ENCODE measurements around the gene CEP83. TPM values are rescaled to one million over a fixed set of nuclear protein-coding genes. Genes with fewer than 3 reads are reported as not detected.

Gene CEP83
- polyA plus RNA-seq, 1 of the 3 experiments (the other 2 are of a cell fraction), result 2.5 TPM

DNA sequence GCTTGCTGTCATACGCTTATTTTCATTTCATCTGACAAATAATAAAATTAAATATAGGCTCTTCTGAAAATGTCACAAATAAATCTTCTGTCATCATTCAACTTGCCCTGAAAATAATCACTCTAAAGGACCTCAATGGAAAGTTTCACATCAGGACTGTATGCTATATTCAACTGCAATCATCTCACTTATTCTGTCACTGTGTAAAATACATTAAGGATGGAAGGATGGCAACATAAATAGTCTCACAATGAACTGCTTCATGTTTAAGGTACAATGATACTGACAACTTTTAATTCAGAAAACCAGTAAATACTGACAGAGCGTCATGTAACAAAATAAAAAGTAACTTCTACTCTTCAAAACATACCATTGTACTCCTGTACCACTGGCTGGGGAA is 82.1 kb downstream of the CEP83 start:
- CTCF ChIA-PET, result no interaction called here

DNA sequence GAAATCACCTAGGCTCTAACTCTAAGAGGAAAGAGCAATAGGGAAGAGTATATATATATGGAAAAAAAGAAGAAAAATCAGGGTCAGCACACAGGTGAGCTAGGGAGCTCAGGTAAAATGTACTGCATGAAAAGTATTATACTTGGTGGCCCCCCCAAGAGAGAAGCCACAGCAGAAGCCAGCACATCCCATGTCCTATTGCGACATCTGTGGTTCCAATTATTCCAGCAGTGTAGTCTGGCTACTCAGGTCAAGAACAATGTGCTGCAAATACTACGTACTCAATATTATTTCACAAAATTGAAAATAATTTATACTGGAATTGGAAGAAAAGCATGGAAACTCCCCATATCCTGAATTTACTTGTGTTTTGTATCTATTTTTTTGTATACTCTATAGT is 85.5 kb downstream of the CEP83 start:
- POLR2A ChIA-PET, result no interaction called here
- peaks cover 4 to 9% of the 10 kb centered on the region in 2 experiments for H3K36me3 ChIP-seq (replicated peaks in 1 of 2; ENCODE audit: control insufficient read depth in 1 of 2, insufficient read depth in 2 of 2, low read length in 1 of 2)
- H3K9me3 ChIP-seq, result no peaks in the 10 kb centered on the region
- H3K27ac ChIP-seq (ENCODE audit: low read depth in 2 of 2, low read length in 1 of 2), result no peak overlapping the region
- H3K4me1 ChIP-seq (ENCODE audit: control insufficient read depth in 1 of 2, insufficient read depth in 2 of 2, low read depth in 1 of 2, low read length in 1 of 2), result no peaks in the 10 kb centered on the region
- no peak for DNase-seq
- no peak overlapping the region for H3K4me2 ChIP-seq
- H2AFZ ChIP-seq (ENCODE audit: low read depth), result no peak overlapping the region
- no peak overlapping the region for H3K4me3 ChIP-seq (ENCODE audit: low read depth in 2 of 2, low read length in 1 of 2)
- H3K9ac ChIP-seq, result no peak overlapping the region
- no peaks in the 10 kb centered on the region for H3K9me2 ChIP-seq
- H3K79me2 ChIP-seq (ENCODE audit: insufficient read depth), result no peaks in the 10 kb centered on the region
- CTCF ChIA-PET, result interaction anchor here (1.5 kb wide), 1 partner anchor 240 kb away, joined by 3 read pairs; no protein-coding TSS in a partner anchor
- TF ChIP-seq SMC3 (IDR thresholded peaks at IDR 0.05; ENCODE audit: low read depth, low read length) (no peak), SIN3A (IDR thresholded peaks at IDR 0.05; ENCODE audit: borderline replicate concordance, low read depth, low read length) (no peak), MEF2A (IDR thresholded peaks at IDR 0.05; ENCODE audit: borderline replicate concordance, low read depth) (no peak), FOXJ3 (CRISPR knock-in tag; IDR thresholded peaks at IDR 0.05) (no peak), TCF12 (IDR thresholded peaks at IDR 0.05) (no peak), FOSL2 (IDR thresholded peaks at IDR 0.05; ENCODE audit: borderline replicate concordance, low read depth) (no peak), NRF1 (IDR thresholded peaks at IDR 0.05; ENCODE audit: low read depth, low read length) (no peak), TAF1 (IDR thresholded peaks at IDR 0.05; ENCODE audit: borderline replicate concordance, low read depth, low read length) (no peak), GATA2 (CRISPR knock-in tag; IDR thresholded peaks at IDR 0.05) (no peak), RFX5 (IDR thresholded peaks at IDR 0.05; ENCODE audit: low read length) (no peak), YY1 (IDR thresholded peaks at IDR 0.05; ENCODE audit: low read depth) (no peak), TEAD4 (IDR thresholded peaks at IDR 0.05; ENCODE audit: borderline replicate concordance, insufficient read depth) (no peak), JUND (IDR thresholded peaks at IDR 0.05) (no peak)
- no peaks in the 10 kb centered on the region for H4K20me1 ChIP-seq (ENCODE audit: insufficient read depth)
- 100% methylated on average over 2 of the region's 2 CpGs for whole genome bisulfite sequencing (ENCODE audit: low lambda C conversion rate)
- no peaks in the 10 kb centered on the region for H3K27me3 ChIP-seq (ENCODE audit: insufficient read depth)
- H3F3A ChIP-seq (replicated peaks; ENCODE audit: insufficient read depth), result no peaks in the 10 kb centered on the region

More for the DNA sequence above, 82.1 kb downstream of the CEP83 start:
- 97% methylated on average over 2 of the region's 2 CpGs for WGBS (ENCODE audit: low lambda C conversion rate)
- Histone ChIP-seq H4K20me1 (ENCODE audit: insufficient read depth) (no peaks in the 10 kb centered on the region), H3K27ac (ENCODE audit: low read depth in 2 of 2, low read length in 1 of 2) (no peak overlapping the region), H2AFZ (ENCODE audit: low read depth) (no peak overlapping the region), H3K9me2 (no peaks in the 10 kb centered on the region), H3K4me3 (ENCODE audit: low read depth in 2 of 2, low read length in 1 of 2) (no peak overlapping the region), H3K79me2 (ENCODE audit: insufficient read depth) (no peaks in the 10 kb centered on the region), H3K27me3 (ENCODE audit: insufficient read depth) (no peaks in the 10 kb centered on the region), H3K9ac (no peak overlapping the region), H3K4me2 (no peak overlapping the region), H3F3A (replicated peaks; ENCODE audit: insufficient read depth) (no peaks in the 10 kb centered on the region), H3K36me3 (replicated peaks in 1 of 2; ENCODE audit: control insufficient read depth in 1 of 2, insufficient read depth in 2 of 2, low read length in 1 of 2) (peaks cover 4 to 9% of the 10 kb centered on the region in 2 experiments), H3K9me3 (no peaks in the 10 kb centered on the region), H3K4me1 (ENCODE audit: control insufficient read depth in 1 of 2, insufficient read depth in 2 of 2, low read depth in 1 of 2, low read length in 1 of 2) (no peaks in the 10 kb centered on the region)
- no peak for TF ChIP-seq NRF1 (IDR thresholded peaks at IDR 0.05; ENCODE audit: low read depth, low read length)
- no peak for DNase-seq
- POLR2A ChIA-PET, result no interaction called here

DNA sequence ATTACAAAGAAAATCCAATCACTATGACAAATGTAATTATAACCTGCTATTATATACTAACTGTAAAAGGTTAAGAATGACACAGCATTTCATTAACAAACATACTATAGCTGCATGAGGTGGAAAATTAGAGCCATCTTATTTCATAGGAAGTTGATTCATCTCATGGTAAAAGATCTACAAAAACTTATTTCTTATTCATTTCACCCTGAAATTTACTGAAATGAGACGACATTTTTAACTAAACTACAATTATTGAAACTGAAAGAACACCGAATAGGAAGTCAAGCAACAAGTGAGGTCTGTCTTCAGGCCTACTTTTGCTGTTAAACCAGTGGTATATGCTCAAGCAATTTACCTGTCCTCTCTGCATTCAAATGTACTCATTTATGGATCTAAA is 87.2 kb downstream of the CEP83 start:
- WGBS (ENCODE audit: low lambda C conversion rate), result 89% methylated on average over 2 of the region's 2 CpGs
- TF ChIP-seq RAD21 (IDR thresholded peaks at IDR 0.05; ENCODE audit: low read length), result no peak
- TF ChIP-seq MEF2A (IDR thresholded peaks at IDR 0.05; ENCODE audit: borderline replicate concordance, low read depth), result no peak
- CTCF ChIA-PET, result interaction anchor here (1.4 kb wide), 1 partner anchor 36 kb away, joined by 3 read pairs; no protein-coding TSS in a partner anchor

More for the DNA sequence above, 87.2 kb downstream of the CEP83 start:
- Histone ChIP-seq H3F3A (replicated peaks; ENCODE audit: insufficient read depth) (no peaks in the 10 kb centered on the region), H3K9me3 (no peaks in the 10 kb centered on the region), H2AFZ (ENCODE audit: low read depth) (0 out of 2 replicates have a peak overlapping the region, but pooled peaks have one; percentile 3), H3K9me2 (no peaks in the 10 kb centered on the region), H3K4me2 (no peak overlapping the region), H4K20me1 (ENCODE audit: insufficient read depth) (no peaks in the 10 kb centered on the region), H3K79me2 (ENCODE audit: insufficient read depth) (no peaks in the 10 kb centered on the region), H3K27me3 (ENCODE audit: insufficient read depth) (no peaks in the 10 kb centered on the region), H3K4me1 (ENCODE audit: control insufficient read depth in 1 of 2, insufficient read depth in 2 of 2, low read depth in 1 of 2, low read length in 1 of 2) (no peaks in the 10 kb centered on the region), H3K36me3 (replicated peaks in 1 of 2; ENCODE audit: control insufficient read depth in 1 of 2, insufficient read depth in 2 of 2, low read length in 1 of 2) (peaks cover 0 to 5% of the 10 kb centered on the region in 2 experiments), H3K9ac (no peak overlapping the region), H3K27ac (ENCODE audit: low read depth in 2 of 2, low read length in 1 of 2) (no peak overlapping the region), H3K4me3 (ENCODE audit: low read depth in 2 of 2, low read length in 1 of 2) (no peak overlapping the region)
- DNase-seq, result no peak
- POLR2A ChIA-PET, result no interaction called here

All from SK-N-SH (cell line).